ENCODE data around the gene RAB28.

RAB28 gene

GRCh38 chr4:13344216-13344615 lies 139.9 kb downstream of the RAB28 start:
- H4K20me1 ChIP-seq (ENCODE audit: insufficient read depth, low read length) = no peaks in the 10 kb centered on the region
- H3K9me3 ChIP-seq (replicated peaks; ENCODE audit: insufficient read depth, low read length) = no peaks in the 10 kb centered on the region
- H3F3A ChIP-seq (ENCODE audit: insufficient read depth, low read length) = no peaks in the 10 kb centered on the region
- no peaks in the 10 kb centered on the region for H3K4me1 ChIP-seq (ENCODE audit: low read length)
- H3K27ac ChIP-seq (ENCODE audit: low read length) = no peak overlapping the region
- no peak overlapping the region for H3K4me2 ChIP-seq (ENCODE audit: low read depth, low read length)
- H3K36me3 ChIP-seq (replicated peaks; ENCODE audit: insufficient read depth, low read length) = no peaks in the 10 kb centered on the region
- no peak overlapping the region for H2AFZ ChIP-seq (ENCODE audit: low read length)
- TF ChIP-seq CTCF (IDR thresholded peaks at IDR 0.05; ENCODE audit: low read length) = no peak
- no peak for DNase-seq
- no peaks in the 10 kb centered on the region for H3K27me3 ChIP-seq (replicated peaks; ENCODE audit: insufficient read depth, low read length)
- H3K9ac ChIP-seq (ENCODE audit: low read length) = no peak overlapping the region
- no peak overlapping the region for H3K4me3 ChIP-seq (ENCODE audit: low read length)
- H3K9me2 ChIP-seq (replicated peaks; ENCODE audit: insufficient read depth, low read length) = no peaks in the 10 kb centered on the region
- no peaks in the 10 kb centered on the region for H3K79me2 ChIP-seq (ENCODE audit: low read length)

DNA sequence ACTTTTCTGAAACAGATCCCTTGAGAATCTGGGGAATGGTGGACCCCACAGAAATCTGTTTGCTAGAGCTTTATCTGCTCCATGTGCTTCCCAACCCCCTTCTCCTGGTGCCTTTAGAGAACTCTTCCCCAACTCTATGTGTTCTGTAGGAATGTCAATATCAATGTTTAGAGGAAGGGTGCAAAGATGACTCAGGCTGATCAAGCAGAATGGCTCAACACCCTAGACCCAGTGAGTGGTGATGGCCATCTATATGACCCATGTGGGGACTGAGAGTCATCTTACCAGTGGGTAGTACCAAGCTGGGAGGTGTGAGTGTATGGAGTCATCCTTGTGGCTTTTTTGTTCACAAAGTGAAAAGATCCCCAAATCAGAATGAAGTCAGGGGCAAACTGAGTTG lies 143.5 kb downstream of the RAB28 start:
- Histone ChIP-seq H4K20me1 (ENCODE audit: insufficient read depth, low read length) (no peaks in the 10 kb centered on the region), H3K9me2 (replicated peaks; ENCODE audit: insufficient read depth, low read length) (no peaks in the 10 kb centered on the region), H3K4me1 (ENCODE audit: low read length) (no peaks in the 10 kb centered on the region), H3K9me3 (replicated peaks; ENCODE audit: insufficient read depth, low read length) (no peaks in the 10 kb centered on the region), H3K4me2 (ENCODE audit: low read depth, low read length) (no peak overlapping the region), H3F3A (ENCODE audit: insufficient read depth, low read length) (no peaks in the 10 kb centered on the region), H3K79me2 (ENCODE audit: low read length) (no peaks in the 10 kb centered on the region), H3K27ac (ENCODE audit: low read length) (no peak overlapping the region), H3K4me3 (ENCODE audit: low read length) (no peak overlapping the region), H3K9ac (ENCODE audit: low read length) (no peak overlapping the region), H3K27me3 (replicated peaks; ENCODE audit: insufficient read depth, low read length) (no peaks in the 10 kb centered on the region), H2AFZ (ENCODE audit: low read length) (no peak overlapping the region), H3K36me3 (replicated peaks; ENCODE audit: insufficient read depth, low read length) (no peaks in the 10 kb centered on the region)
- DNase-seq = no peak
- TF ChIP-seq EZH2phosphoT487 (IDR thresholded peaks at IDR 0.05; ENCODE audit: low read length) (no peak), CTCF (IDR thresholded peaks at IDR 0.05; ENCODE audit: low read length) (no peak), EZH2 (optimal IDR thresholded peaks at IDR 0.05; ENCODE audit: low read depth, low read length) (no peak)

GRCh38 chr4:13331827-13332226 lies 152.3 kb downstream of the RAB28 start:
- no peak for TF ChIP-seq EZH2 (optimal IDR thresholded peaks at IDR 0.05; ENCODE audit: low read depth, low read length)
- TF ChIP-seq CTCF (IDR thresholded peaks at IDR 0.05; ENCODE audit: low read length) = no peak
- no peak for TF ChIP-seq EZH2phosphoT487 (IDR thresholded peaks at IDR 0.05; ENCODE audit: low read length)
- Histone ChIP-seq H3K9ac (ENCODE audit: low read length) (no peak overlapping the region), H3K9me2 (replicated peaks; ENCODE audit: insufficient read depth, low read length) (no peaks in the 10 kb centered on the region), H2AFZ (ENCODE audit: low read length) (no peak overlapping the region), H3F3A (ENCODE audit: insufficient read depth, low read length) (no peaks in the 10 kb centered on the region), H3K4me3 (ENCODE audit: low read length) (no peak overlapping the region), H3K27me3 (replicated peaks; ENCODE audit: insufficient read depth, low read length) (no peaks in the 10 kb centered on the region), H3K4me2 (ENCODE audit: low read depth, low read length) (no peak overlapping the region), H3K79me2 (ENCODE audit: low read length) (no peaks in the 10 kb centered on the region), H3K36me3 (replicated peaks; ENCODE audit: insufficient read depth, low read length) (no peaks in the 10 kb centered on the region), H3K9me3 (replicated peaks; ENCODE audit: insufficient read depth, low read length) (no peaks in the 10 kb centered on the region), H4K20me1 (ENCODE audit: insufficient read depth, low read length) (no peaks in the 10 kb centered on the region), H3K4me1 (ENCODE audit: low read length) (no peaks in the 10 kb centered on the region), H3K27ac (ENCODE audit: low read length) (no peak overlapping the region)
- no peak for DNase-seq

- no peaks in the 10 kb centered on the region for H3K9me2 ChIP-seq (replicated peaks; ENCODE audit: insufficient read depth, low read length)
- no peak overlapping the region for H3K4me3 ChIP-seq (ENCODE audit: low read length)
- no peaks in the 10 kb centered on the region for H4K20me1 ChIP-seq (ENCODE audit: insufficient read depth, low read length)
- H3F3A ChIP-seq (ENCODE audit: insufficient read depth, low read length) = no peaks in the 10 kb centered on the region
- H3K27me3 ChIP-seq (replicated peaks; ENCODE audit: insufficient read depth, low read length) = no peaks in the 10 kb centered on the region
- no peak overlapping the region for H2AFZ ChIP-seq (ENCODE audit: low read length)
- H3K36me3 ChIP-seq (replicated peaks; ENCODE audit: insufficient read depth, low read length) = no peaks in the 10 kb centered on the region
- no peak overlapping the region for H3K9ac ChIP-seq (ENCODE audit: low read length)
- H3K9me3 ChIP-seq (replicated peaks; ENCODE audit: insufficient read depth, low read length) = no peaks in the 10 kb centered on the region
- no peak for TF ChIP-seq EZH2phosphoT487 (IDR thresholded peaks at IDR 0.05; ENCODE audit: low read length)
- H3K4me2 ChIP-seq (ENCODE audit: low read depth, low read length) = no peak overlapping the region
- no peak overlapping the region for H3K27ac ChIP-seq (ENCODE audit: low read length)
- no peaks in the 10 kb centered on the region for H3K79me2 ChIP-seq (ENCODE audit: low read length)
- DNase-seq = no peak
- H3K4me1 ChIP-seq (ENCODE audit: low read length) = no peaks in the 10 kb centered on the region
These were observed 154.2 kb downstream of the RAB28 start for GRCh38 chr4:13329963-13330362.

Data from MM.1S (cell line).